ENCODE data around the gene UNC45B. TPM values are rescaled to one million over a fixed set of nuclear protein-coding genes. Genes with fewer than 3 reads are reported as not detected.

UNC45B gene
- total RNA-seq, 1 donor: not detected

- DNase-seq (ENCODE audit: low read depth): no peak
- H3K4me3 ChIP-seq (ENCODE audit: low read depth, low read length): no peak overlapping the region
- TF ChIP-seq CTCF (IDR thresholded peaks at IDR 0.05; ENCODE audit: insufficient read depth, low read length): no peak
These were observed 17.7 kb upstream of the UNC45B start for GRCh38 chr17:35129973-35130351.

GRCh38 chr17:35130392-35130791 lies 17.2 kb upstream of the UNC45B start:
- DNase-seq (ENCODE audit: low read depth): no peak
- no peak overlapping the region for H3K4me3 ChIP-seq (ENCODE audit: low read depth, low read length)
- no peak for TF ChIP-seq CTCF (IDR thresholded peaks at IDR 0.05; ENCODE audit: insufficient read depth, low read length)

GRCh38 chr17:35132099-35132498 lies 15.5 kb upstream of the UNC45B start:
- no peak for TF ChIP-seq CTCF (IDR thresholded peaks at IDR 0.05; ENCODE audit: insufficient read depth, low read length)
- no peak overlapping the region for H3K4me3 ChIP-seq (ENCODE audit: low read depth, low read length)
- DNase-seq (ENCODE audit: low read depth): no peak

GRCh38 chr17:35132816-35133550 lies 14.6 kb upstream of the UNC45B start:
- no peak for TF ChIP-seq CTCF (IDR thresholded peaks at IDR 0.05; ENCODE audit: insufficient read depth, low read length)
- no peak overlapping the region for H3K4me3 ChIP-seq (ENCODE audit: low read depth, low read length)
- DNase-seq (ENCODE audit: low read depth): no peak

GRCh38 chr17:35135322-35135721 lies 12.3 kb upstream of the UNC45B start:
- TF ChIP-seq CTCF (IDR thresholded peaks at IDR 0.05; ENCODE audit: insufficient read depth, low read length): no peak
- no peak for DNase-seq (ENCODE audit: low read depth)
- no peak overlapping the region for H3K4me3 ChIP-seq (ENCODE audit: low read depth, low read length)

DNA sequence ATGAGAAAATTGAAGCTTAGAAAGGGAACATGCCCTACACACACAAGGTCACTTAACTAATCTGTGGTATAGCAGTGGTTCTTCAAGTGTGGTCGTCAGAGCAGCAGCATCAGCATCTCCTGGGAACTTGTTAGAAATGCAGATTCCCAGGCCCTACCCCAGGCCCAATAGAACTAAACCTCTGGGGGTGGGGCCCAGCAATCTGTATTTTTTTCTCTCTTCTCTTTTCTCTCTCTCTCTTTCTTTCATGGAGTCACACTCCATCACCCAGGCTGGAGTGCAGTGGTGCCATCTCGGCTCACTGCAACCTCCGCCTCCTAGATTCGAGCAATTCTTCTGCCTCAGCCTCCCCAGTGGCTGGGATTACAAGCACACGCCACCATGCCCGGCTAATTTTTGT lies 9.4 kb upstream of the UNC45B start:
- no peak for TF ChIP-seq CTCF (IDR thresholded peaks at IDR 0.05; ENCODE audit: insufficient read depth, low read length)
- H3K4me3 ChIP-seq (ENCODE audit: low read depth, low read length): no peak overlapping the region
- no peak for DNase-seq (ENCODE audit: low read depth)
